OCI-LY3 (cell line): Measurements from ENCODE around the gene ADCY4.
A peak's percentile ranks its signal among the peaks of the same experiment; 100 is the strongest.

Experiments
- H2AFZ ChIP-seq: fragments of 200-600, 300-600 bp; shearing (Covaris generic); 2 replicates; pipeline ENCODE4 v1.6.0; 2014; ENCODE audit warnings: antibody characterized with exemption, low read depth, low read length
- H3K27ac ChIP-seq: fragments of 200-600, 300-600 bp; sonication (generic); 2 replicates; pipeline ENCODE4 v1.5.1; 2014; ENCODE audit warnings: mild to moderate bottlenecking, low read length, moderate library complexity, mixed read lengths
- H3K27me3 ChIP-seq: fragments of 200-600, 300-600 bp; sonication (generic); 2 replicates; pipeline ENCODE4 v1.6.1; 2014; ENCODE audit warnings: low read depth, low read length, mixed read lengths
- H3K36me3 ChIP-seq: fragments of 200-600, 300-600 bp; sonication (generic); replicated peaks from 2 replicates; pipeline ENCODE3; 2014; ENCODE audit warnings: low read depth, low read length, mixed read lengths
- H3K4me1 ChIP-seq: fragments of 300-600, 200-600 bp; sonication (generic); 2 replicates; pipeline ENCODE4 v1.6.1; 2014; ENCODE audit warnings: low read length, mixed read lengths
- H3K4me2 ChIP-seq: fragments of 200-600, 300-600 bp; sonication (generic); 2 replicates; pipeline ENCODE4 v1.6.1; 2014; ENCODE audit warnings: low read length, mixed read lengths
- H3K4me3 ChIP-seq: fragments of 300-600, 200-600 bp; sonication (generic); 2 replicates; pipeline ENCODE4 v1.5.1; 2014; ENCODE audit warnings: antibody characterized with exemption, mild to moderate bottlenecking, low read length, moderate library complexity
- H3K79me2 ChIP-seq: fragments of 300-600, 200-600 bp; shearing (Covaris generic); 2 replicates; pipeline ENCODE4 v1.6.1; 2014; ENCODE audit warnings: mild to moderate bottlenecking, low read length, mixed read lengths
- H3K9ac ChIP-seq: fragments of 300-600, 200-600 bp; shearing (Covaris generic); 2 replicates; pipeline ENCODE4 v1.6.0; 2014; ENCODE audit warnings: mild to moderate bottlenecking, low read length, moderate library complexity
- H3K9me3 ChIP-seq: fragments of 200-600, 300-600 bp; shearing (Covaris generic); 2 replicates; pipeline ENCODE4 v1.6.1; 2014; ENCODE audit warnings: low read length, mixed read lengths; ENCODE audit not compliant: insufficient read depth
- H4K20me1 ChIP-seq: fragments of 200-600, 300-600 bp; sonication (generic); 2 replicates; pipeline ENCODE4 v1.6.1; 2016; ENCODE audit warnings: low read length, mixed read lengths; ENCODE audit not compliant: insufficient read depth
- EZH2phosphoT487 ChIP-seq: fragments of 200-600 bp; shearing (Covaris generic); IDR thresholded peaks from 2 replicates; pipeline ENCODE4 v1.6.1; 2018; ENCODE audit warnings: antibody characterized with exemption, mixed run types, low read depth
- TF ChIP-seq, protein P1 (sequence below): fragments of 200-600, 300-600 bp; sonication (generic); IDR thresholded peaks from 2 replicates; pipeline ENCODE4 v1.5.1; 2014; ENCODE audit warnings: antibody characterized with exemption, low read length, low read depth

Gene ADCY4

DNA sequence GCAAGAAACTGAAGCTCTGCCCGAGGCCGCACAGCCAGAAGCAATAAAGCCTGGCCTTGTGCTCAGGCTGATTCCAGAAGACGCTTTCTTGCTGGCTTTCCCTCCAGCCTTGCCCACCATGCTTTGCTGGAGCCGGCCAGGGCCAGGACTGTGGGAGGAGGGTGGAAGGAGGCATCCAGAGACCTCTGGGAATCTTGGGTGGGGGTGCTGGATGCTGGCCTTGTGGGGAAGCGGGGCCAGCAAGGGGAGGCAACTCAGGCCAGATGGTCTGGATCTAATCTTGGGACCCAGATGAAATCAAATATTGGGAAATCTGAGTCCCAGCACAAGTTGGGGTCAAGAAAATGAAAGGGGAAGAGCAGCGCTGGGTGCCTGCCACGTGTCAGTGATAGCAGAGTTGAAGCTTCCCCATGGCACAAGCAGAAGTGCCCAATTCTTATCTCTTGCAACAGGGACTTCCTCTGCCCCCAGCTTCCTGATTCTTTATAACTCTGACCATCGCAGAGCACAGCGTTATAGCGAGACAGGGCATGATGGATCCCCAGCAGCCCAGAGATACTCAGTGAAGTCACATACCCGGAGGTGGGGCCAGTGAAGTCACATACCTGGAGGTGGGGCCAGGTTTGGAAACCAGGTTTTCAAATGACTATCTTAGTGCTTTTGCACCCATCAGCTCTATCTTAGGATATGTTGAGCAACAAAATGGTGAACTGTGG, 57.1 kb downstream of the ADCY4 start:
- H3K27ac ChIP-seq: no peak overlapping the region
- no peaks in the 10 kb centered on the region for H4K20me1 ChIP-seq
- H3K4me2 ChIP-seq: no peak overlapping the region
- no peaks in the 10 kb centered on the region for H3K79me2 ChIP-seq
- no peaks in the 10 kb centered on the region for H3K9me3 ChIP-seq
- H3K36me3 ChIP-seq: no peaks in the 10 kb centered on the region
- no peak overlapping the region for H3K4me3 ChIP-seq
- H2AFZ ChIP-seq: no peak overlapping the region
- H3K4me1 ChIP-seq: peaks cover 51% of the 10 kb centered on the region
- no peak overlapping the region for H3K9ac ChIP-seq
- no peak for TF ChIP-seq EZH2phosphoT487
- TF ChIP-seq, protein P1, sequence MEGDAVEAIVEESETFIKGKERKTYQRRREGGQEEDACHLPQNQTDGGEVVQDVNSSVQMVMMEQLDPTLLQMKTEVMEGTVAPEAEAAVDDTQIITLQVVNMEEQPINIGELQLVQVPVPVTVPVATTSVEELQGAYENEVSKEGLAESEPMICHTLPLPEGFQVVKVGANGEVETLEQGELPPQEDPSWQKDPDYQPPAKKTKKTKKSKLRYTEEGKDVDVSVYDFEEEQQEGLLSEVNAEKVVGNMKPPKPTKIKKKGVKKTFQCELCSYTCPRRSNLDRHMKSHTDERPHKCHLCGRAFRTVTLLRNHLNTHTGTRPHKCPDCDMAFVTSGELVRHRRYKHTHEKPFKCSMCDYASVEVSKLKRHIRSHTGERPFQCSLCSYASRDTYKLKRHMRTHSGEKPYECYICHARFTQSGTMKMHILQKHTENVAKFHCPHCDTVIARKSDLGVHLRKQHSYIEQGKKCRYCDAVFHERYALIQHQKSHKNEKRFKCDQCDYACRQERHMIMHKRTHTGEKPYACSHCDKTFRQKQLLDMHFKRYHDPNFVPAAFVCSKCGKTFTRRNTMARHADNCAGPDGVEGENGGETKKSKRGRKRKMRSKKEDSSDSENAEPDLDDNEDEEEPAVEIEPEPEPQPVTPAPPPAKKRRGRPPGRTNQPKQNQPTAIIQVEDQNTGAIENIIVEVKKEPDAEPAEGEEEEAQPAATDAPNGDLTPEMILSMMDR: no peak
- no peaks in the 10 kb centered on the region for H3K27me3 ChIP-seq

GRCh38 chr14:24277071-24277470, 57.8 kb downstream of the ADCY4 start:
- H3K27ac ChIP-seq: no peak overlapping the region
- no peak overlapping the region for H3K4me3 ChIP-seq

DNA sequence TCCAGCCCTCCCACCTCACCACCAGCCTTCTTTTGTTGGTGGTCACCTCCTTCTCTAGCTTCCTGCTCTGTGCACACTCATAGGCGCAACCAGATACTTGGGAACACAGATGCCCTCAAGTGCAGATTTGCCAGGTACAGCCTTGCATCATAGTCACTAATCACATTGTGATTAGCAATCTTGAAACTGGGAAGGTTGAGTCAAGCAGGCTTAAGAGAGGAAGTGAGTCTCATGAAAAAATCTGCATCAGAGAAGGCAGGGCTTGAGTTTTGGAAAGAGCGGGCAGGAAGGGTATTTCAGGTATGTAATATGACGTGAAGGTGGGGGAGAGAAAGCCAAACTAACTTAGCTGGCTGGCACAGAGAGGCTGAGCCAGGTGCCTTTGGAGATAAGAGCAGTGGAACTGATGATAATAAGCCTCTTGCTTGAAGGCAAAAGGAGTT, 60.7 kb downstream of the ADCY4 start:
- Histone ChIP-seq H3K36me3 (no peaks in the 10 kb centered on the region), H3K4me3 (peak overlapping the region; percentile 45), H2AFZ (no peak overlapping the region), H3K4me2 (peak overlapping the region; percentile 74), H4K20me1 (no peaks in the 10 kb centered on the region), H3K4me1 (peaks cover 55% of the 10 kb centered on the region), H3K9me3 (no peaks in the 10 kb centered on the region), H3K27ac (peak overlapping the region; percentile 38), H3K27me3 (no peaks in the 10 kb centered on the region), H3K9ac (peak overlapping the region; percentile 10; the same call in 1 of the 2 replicates), H3K79me2 (no peaks in the 10 kb centered on the region)
- TF ChIP-seq, protein P1: no peak
- TF ChIP-seq EZH2phosphoT487: no peak

More at GRCh38 chr14:24277071-24277470, 57.8 kb downstream of the ADCY4 start:
- H3K4me2 ChIP-seq: no peak overlapping the region
- H3K79me2 ChIP-seq: no peaks in the 10 kb centered on the region
- no peaks in the 10 kb centered on the region for H4K20me1 ChIP-seq
- no peak overlapping the region for H2AFZ ChIP-seq
- TF ChIP-seq, protein P1: no peak
- TF ChIP-seq EZH2phosphoT487: no peak
- H3K9ac ChIP-seq: no peak overlapping the region
- H3K27me3 ChIP-seq: no peaks in the 10 kb centered on the region
- H3K9me3 ChIP-seq: no peaks in the 10 kb centered on the region
- peaks cover 58% of the 10 kb centered on the region for H3K4me1 ChIP-seq
- H3K36me3 ChIP-seq: no peaks in the 10 kb centered on the region

GRCh38 chr14:24273422-24273998, 61.4 kb downstream of the ADCY4 start:
- Histone ChIP-seq H3K9ac (peak overlapping the region; percentile 10; the same call in 1 of the 2 replicates), H3K27me3 (no peaks in the 10 kb centered on the region), H3K4me1 (peaks cover 49% of the 10 kb centered on the region), H3K27ac (peak overlapping the region; percentile 38), H3K36me3 (no peaks in the 10 kb centered on the region), H2AFZ (no peak overlapping the region), H4K20me1 (no peaks in the 10 kb centered on the region), H3K79me2 (no peaks in the 10 kb centered on the region), H3K9me3 (no peaks in the 10 kb centered on the region), H3K4me3 (peak overlapping the region; percentile 45), H3K4me2 (peak overlapping the region; percentile 74)
- TF ChIP-seq EZH2phosphoT487: no peak
- TF ChIP-seq, protein P1: no peak; the same call in 1 of the 2 replicates
